OCI-LY7 (cell line): ENCODE results near the gene NUP188.

Experiments used
- EZH2phosphoT487 ChIP-seq: fragments of 200-600 bp; sonication (generic); IDR thresholded peaks from 2 replicates; pipeline ENCODE4 v1.6.1; 2018; ENCODE audit warnings: low read depth, borderline replicate concordance, mild to moderate bottlenecking, mixed run types, antibody characterized with exemption, low read length, moderate library complexity, mixed read lengths
- TF ChIP-seq, protein P1 (sequence below): fragments of 200-600 bp; sonication (generic); conservative IDR thresholded peaks from 2 replicates; pipeline ENCODE4 v1.5.1; 2014; ENCODE audit warnings: mild to moderate bottlenecking, antibody characterized with exemption, low read length, moderate library complexity, mixed read lengths

DNA sequence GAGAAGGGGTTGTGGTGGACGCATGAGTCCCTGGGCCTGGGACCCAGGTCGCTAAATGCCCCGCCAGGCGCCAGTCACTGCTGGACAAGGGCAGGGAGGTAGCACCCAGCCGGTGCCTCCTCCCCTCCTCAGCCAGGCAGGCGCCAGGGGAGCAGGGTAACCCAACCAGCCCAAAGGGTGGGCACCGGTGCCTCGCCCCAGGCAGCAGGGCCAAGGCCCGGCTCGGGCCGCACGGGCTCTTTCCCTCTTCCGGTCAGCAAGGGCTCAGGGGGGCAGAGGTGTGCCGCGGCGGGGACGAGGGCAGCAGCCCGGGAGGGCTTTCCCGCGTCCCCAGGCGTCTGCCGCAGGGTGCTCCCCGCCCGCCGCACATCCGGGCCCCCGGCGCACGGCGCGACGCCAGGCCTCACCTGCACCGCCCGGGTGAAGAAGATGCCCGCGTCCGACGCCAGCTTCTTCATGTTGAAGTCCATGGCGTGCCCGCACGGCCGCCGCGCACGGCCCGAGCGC lies 80.2 kb downstream of the NUP188 start:
- TF ChIP-seq, protein P1, sequence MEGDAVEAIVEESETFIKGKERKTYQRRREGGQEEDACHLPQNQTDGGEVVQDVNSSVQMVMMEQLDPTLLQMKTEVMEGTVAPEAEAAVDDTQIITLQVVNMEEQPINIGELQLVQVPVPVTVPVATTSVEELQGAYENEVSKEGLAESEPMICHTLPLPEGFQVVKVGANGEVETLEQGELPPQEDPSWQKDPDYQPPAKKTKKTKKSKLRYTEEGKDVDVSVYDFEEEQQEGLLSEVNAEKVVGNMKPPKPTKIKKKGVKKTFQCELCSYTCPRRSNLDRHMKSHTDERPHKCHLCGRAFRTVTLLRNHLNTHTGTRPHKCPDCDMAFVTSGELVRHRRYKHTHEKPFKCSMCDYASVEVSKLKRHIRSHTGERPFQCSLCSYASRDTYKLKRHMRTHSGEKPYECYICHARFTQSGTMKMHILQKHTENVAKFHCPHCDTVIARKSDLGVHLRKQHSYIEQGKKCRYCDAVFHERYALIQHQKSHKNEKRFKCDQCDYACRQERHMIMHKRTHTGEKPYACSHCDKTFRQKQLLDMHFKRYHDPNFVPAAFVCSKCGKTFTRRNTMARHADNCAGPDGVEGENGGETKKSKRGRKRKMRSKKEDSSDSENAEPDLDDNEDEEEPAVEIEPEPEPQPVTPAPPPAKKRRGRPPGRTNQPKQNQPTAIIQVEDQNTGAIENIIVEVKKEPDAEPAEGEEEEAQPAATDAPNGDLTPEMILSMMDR, result no peak
- TF ChIP-seq EZH2phosphoT487, result no peak
